PC-9 (cell line): Measurements from ENCODE around the gene MIF4GD. TPM values are rescaled to one million over a fixed set of nuclear protein-coding genes. Genes with fewer than 3 reads are reported as not detected.

ENCODE experiments used
- BruUV-seq: library from RNA; stranded (reverse); fragments of 400-500 nt; replicated peaks from 2 replicates; lab custom pipeline; 2021; lab: Mats Ljungman, UMichigan
- CTCF ChIA-PET: fragments of 300-600 bp; sonication (Branson Sonifier 250); formaldehyde crosslinking; loops from one replicate; lab custom pipeline; 2022; ENCODE audit warnings: antibody characterized with exemption; lab: Charles Lee
- POLR2A ChIA-PET: fragments of 300-600 bp; sonication (Branson Sonifier 250); formaldehyde crosslinking; loops from one replicate; lab custom pipeline; 2022; ENCODE audit warnings: antibody characterized with exemption; ENCODE audit not compliant: unreplicated experiment; lab: Charles Lee
- DNase-seq, 2 experiments: peaks; one replicate each; pipeline versions ENCODE4 v3.0.0 to v3.0.0-alpha.2; 2015 to 2022; ENCODE audit warnings: mixed read lengths in 1 of 2
- H2AFZ ChIP-seq: fragments of 200-600 bp; sonication (generic); 2 replicates; pipeline ENCODE4 v1.8.1; 2017; ENCODE audit warnings: antibody characterized with exemption
- H3F3A ChIP-seq: fragments of 200-600 bp; sonication (generic); 2 replicates; pipeline ENCODE4 v1.8.1; 2017; ENCODE audit warnings: antibody characterized with exemption, mild to moderate bottlenecking, low read depth; ENCODE audit not compliant: insufficient read depth
- H3K27ac ChIP-seq: fragments of 200-600 bp; sonication (generic); 2 replicates; pipeline ENCODE4 v1.6.1; 2016; ENCODE audit warnings: mixed run types
- H3K27me3 ChIP-seq: fragments of 200-600 bp; sonication (generic); 2 replicates; pipeline ENCODE4 v1.6.1; 2016; ENCODE audit warnings: low read depth, mixed run types; ENCODE audit not compliant: insufficient read depth
- H3K36me3 ChIP-seq: fragments of 200-600 bp; sonication (generic); 2 replicates; pipeline ENCODE4 v1.6.1; 2016; ENCODE audit warnings: low read depth, mixed run types
- H3K4me1 ChIP-seq: fragments of 200-600 bp; sonication (generic); replicated peaks from 2 replicates; pipeline ENCODE4 v1.6.1; 2016; ENCODE audit warnings: mixed run types; ENCODE audit not compliant: insufficient read depth
- H3K4me2 ChIP-seq: fragments of 200-600 bp; sonication (generic); 2 replicates; pipeline ENCODE4 v1.6.1; 2017; ENCODE audit warnings: mixed run types
- H3K4me3 ChIP-seq: fragments of 200-600 bp; sonication (generic); 2 replicates; pipeline ENCODE4 v1.6.1; 2016; ENCODE audit warnings: mixed run types
- H3K79me2 ChIP-seq: fragments of 200-600 bp; sonication (generic); 2 replicates; pipeline ENCODE4 v1.6.1; 2017; ENCODE audit warnings: low read depth, mixed run types
- H3K9me2 ChIP-seq: fragments of 200-600 bp; sonication (generic); 2 replicates; pipeline ENCODE4 v1.8.1; 2017; ENCODE audit warnings: mild to moderate bottlenecking; ENCODE audit not compliant: insufficient read depth
- H3K9me3 ChIP-seq: fragments of 200-600 bp; sonication (generic); 2 replicates; pipeline ENCODE4 v1.8.1; 2016; ENCODE audit warnings: low read depth; ENCODE audit not compliant: insufficient read depth
- H4K20me1 ChIP-seq: fragments of 200-600 bp; sonication (generic); 2 replicates; pipeline ENCODE4 v1.8.1; 2017; ENCODE audit not compliant: insufficient read depth
- EZH2 ChIP-seq: fragments of 200-600 bp; sonication (generic); IDR thresholded peaks from 2 replicates; pipeline ENCODE4 v1.8.0; 2017; ENCODE audit warnings: antibody characterized with exemption, low read depth
- intact Hi-C: fragments of 100-400 bp; cut with micrococcal nuclease; formaldehyde crosslinking; loops from one replicate; pipeline ENCODE4 v1.10.0; 2022; ENCODE audit not compliant: unreplicated experiment
- total RNA-seq: library from RNA; stranded (reverse); gene quantifications from 2 replicates; pipeline ENCODE4 v1.2.3, GENCODE V29; 2021
- TF ChIP-seq, protein P1 (sequence below): fragments of 200-600 bp; sonication (generic); conservative IDR thresholded peaks from 2 replicates; pipeline ENCODE4 v1.6.1; 2017; ENCODE audit warnings: mixed run types, antibody characterized with exemption, mild to moderate bottlenecking, moderate library complexity

The MIF4GD gene
- total RNA-seq, 1 experiment from 2014 or later = 23.4 TPM

DNA sequence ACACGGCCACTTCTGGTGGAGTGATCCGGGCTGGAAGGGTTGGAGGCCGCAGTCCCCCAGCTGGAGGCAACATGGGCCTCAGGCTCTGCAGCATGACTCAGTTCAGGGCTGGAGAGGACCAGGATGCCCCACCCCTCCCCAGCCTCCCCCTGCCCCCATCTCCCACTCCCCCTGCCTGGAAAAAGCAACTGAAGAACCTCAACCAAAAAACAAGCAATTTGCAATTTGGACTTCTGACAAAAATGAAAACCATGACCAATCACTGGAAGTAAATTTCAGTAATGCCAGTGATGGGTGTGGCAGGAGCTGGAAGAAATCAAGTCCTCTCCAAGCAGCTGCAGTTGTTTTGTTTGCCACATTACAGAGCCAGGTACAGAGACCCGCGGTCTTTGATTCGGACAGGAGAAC lies 6.6 kb upstream of the MIF4GD start:
- H3K4me3 ChIP-seq = no peak overlapping the region
- TF ChIP-seq EZH2 = no peak
- TF ChIP-seq, protein P1, sequence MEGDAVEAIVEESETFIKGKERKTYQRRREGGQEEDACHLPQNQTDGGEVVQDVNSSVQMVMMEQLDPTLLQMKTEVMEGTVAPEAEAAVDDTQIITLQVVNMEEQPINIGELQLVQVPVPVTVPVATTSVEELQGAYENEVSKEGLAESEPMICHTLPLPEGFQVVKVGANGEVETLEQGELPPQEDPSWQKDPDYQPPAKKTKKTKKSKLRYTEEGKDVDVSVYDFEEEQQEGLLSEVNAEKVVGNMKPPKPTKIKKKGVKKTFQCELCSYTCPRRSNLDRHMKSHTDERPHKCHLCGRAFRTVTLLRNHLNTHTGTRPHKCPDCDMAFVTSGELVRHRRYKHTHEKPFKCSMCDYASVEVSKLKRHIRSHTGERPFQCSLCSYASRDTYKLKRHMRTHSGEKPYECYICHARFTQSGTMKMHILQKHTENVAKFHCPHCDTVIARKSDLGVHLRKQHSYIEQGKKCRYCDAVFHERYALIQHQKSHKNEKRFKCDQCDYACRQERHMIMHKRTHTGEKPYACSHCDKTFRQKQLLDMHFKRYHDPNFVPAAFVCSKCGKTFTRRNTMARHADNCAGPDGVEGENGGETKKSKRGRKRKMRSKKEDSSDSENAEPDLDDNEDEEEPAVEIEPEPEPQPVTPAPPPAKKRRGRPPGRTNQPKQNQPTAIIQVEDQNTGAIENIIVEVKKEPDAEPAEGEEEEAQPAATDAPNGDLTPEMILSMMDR = no peak
- no peaks in the 10 kb centered on the region for H4K20me1 ChIP-seq
- no peaks in the 10 kb centered on the region for H3K27me3 ChIP-seq
- H3K9me3 ChIP-seq = no peaks in the 10 kb centered on the region
- no peaks in the 10 kb centered on the region for H3K9me2 ChIP-seq
- intact Hi-C loops = no loop called here
- no peaks in the 10 kb centered on the region for H3K79me2 ChIP-seq
- H3F3A ChIP-seq = peaks cover 18% of the 10 kb centered on the region; the same call in 1 of the 2 replicates
- H3K36me3 ChIP-seq = no peaks in the 10 kb centered on the region
- no peak overlapping the region for H3K4me2 ChIP-seq
- no peak overlapping the region for H2AFZ ChIP-seq
- DNase-seq = no peak
- ChIA-PET CTCF (interaction anchor here (0.5 to 1.3 kb wide), 4 partner anchors 12 to 156 kb away, joined by 3 to 8 read pairs (median 3); partner anchors contain the start of gene SLC25A19), POLR2A (interaction anchor here (0.6 to 1.0 kb wide), 3 partner anchors 10 to 325 kb away, joined by 3 to 9 read pairs (median 6); partner anchors contain the start of gene SLC25A19)
- BruUV-seq = no TSS peak
- no peaks in the 10 kb centered on the region; the same call in 1 of the 2 replicates for H3K4me1 ChIP-seq
- no peak overlapping the region for H3K27ac ChIP-seq

DNA sequence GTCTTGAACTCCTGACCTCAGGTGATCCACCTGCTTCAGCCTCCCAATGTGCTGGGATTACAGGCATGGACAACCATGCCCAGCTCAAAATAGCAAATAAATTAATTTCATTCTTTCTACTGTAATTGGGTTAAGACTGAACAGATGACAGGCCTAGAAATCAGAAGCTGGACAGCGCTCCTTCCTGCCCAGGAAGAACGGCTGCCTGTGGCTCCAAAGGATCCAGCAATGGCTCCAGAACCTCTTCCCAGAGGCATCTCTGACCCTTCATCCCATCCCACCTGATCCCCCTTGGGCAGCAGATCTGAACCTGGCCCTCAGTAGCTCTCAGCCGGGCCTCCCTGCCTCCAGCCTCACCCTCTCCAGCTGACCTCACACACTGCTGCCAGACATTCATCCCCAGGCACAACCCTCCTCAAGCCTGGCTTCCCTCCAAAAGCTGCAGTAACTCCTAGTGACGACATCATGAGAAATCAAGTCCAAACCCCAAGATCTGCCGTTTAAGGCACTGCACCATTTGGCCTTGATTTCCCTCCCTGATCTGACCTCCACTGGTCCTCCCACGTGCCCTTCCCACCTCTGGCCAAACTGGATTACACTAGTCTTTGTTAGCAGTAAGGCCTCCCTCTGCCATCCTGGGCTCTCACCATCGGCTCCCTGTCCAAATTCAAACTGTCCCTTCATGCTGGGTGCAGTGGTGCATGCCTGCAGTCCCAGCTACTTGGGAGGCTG lies 3.1 kb upstream of the MIF4GD start:
- Histone ChIP-seq H3K4me2 (no peak overlapping the region), H4K20me1 (no peaks in the 10 kb centered on the region), H3K9me2 (no peaks in the 10 kb centered on the region), H3K4me1 (peaks cover 7% of the 10 kb centered on the region), H3F3A (peaks cover 29% of the 10 kb centered on the region; the same call in 1 of the 2 replicates), H3K79me2 (0 out of 2 replicates have a peak, but pooled peaks cover 5% of the 10 kb centered on the region), H3K4me3 (no peak overlapping the region), H2AFZ (no peak overlapping the region), H3K27ac (no peak overlapping the region), H3K36me3 (no peaks in the 10 kb centered on the region), H3K27me3 (no peaks in the 10 kb centered on the region), H3K9me3 (no peaks in the 10 kb centered on the region)
- POLR2A ChIA-PET = no interaction called here
- TF ChIP-seq EZH2 = no peak
- TF ChIP-seq, protein P1 = no peak
- BruUV-seq = no TSS peak
- no peak for DNase-seq
- CTCF ChIA-PET = no interaction called here
- intact Hi-C loops = no loop called here

DNA sequence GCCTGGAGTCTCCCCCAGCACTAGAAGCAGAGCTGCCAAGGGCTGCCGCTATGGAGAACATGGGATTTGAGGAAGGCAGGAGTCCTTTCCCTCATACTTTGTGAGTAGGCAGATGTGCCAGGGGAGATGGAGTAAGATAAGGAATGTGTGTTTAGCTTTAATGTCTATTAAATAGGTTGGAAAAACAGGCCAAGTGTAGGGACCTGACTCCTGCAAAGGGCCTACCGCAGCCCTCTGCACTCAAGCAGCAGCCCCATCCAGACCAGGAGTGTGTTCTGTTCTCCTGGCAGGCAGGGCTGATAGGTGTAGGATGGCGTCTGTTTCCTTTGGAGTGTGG lies 1.8 kb upstream of the MIF4GD start:
- Histone ChIP-seq H3F3A (peaks cover 41% of the 10 kb centered on the region; the same call in 1 of the 2 replicates), H3K4me3 (no peak overlapping the region), H3K79me2 (0 out of 2 replicates have a peak, but pooled peaks cover 5% of the 10 kb centered on the region), H4K20me1 (no peaks in the 10 kb centered on the region), H3K27ac (no peak overlapping the region), H2AFZ (no peak overlapping the region), H3K9me2 (no peaks in the 10 kb centered on the region), H3K9me3 (no peaks in the 10 kb centered on the region), H3K36me3 (no peaks in the 10 kb centered on the region), H3K4me2 (no peak overlapping the region), H3K4me1 (peaks cover 7% of the 10 kb centered on the region; the same call in 1 of the 2 replicates), H3K27me3 (no peaks in the 10 kb centered on the region)
- no TSS peak for BruUV-seq
- CTCF ChIA-PET = interaction anchor here (0.9 kb wide), 1 partner anchor 140 kb away, joined by 3 read pairs; no protein-coding TSS in a partner anchor
- intact Hi-C loops = no loop called here
- POLR2A ChIA-PET = interaction anchor here (0.7 kb wide), 1 partner anchor 11 kb away, joined by 3 read pairs; the partner anchor contains the start of genes GGA3 and MRPS7
- TF ChIP-seq, protein P1 = no peak
- no peak for TF ChIP-seq EZH2
- DNase-seq = no peak
